ENCODE measurements around the gene MYH9. TPM values are rescaled to one million over a fixed set of nuclear protein-coding genes. Genes with fewer than 3 reads are reported as not detected.
A peak's percentile ranks its signal among the peaks of the same experiment; 100 is the strongest.
"Not testable (repeated sequence)": the region's sequence is repeated elsewhere in the genome, so short reads cannot be mapped to it uniquely, and the experiment has no call there.

The MYH9 gene
- total and polyA plus RNA-seq, 2 experiments from 2014 or later = 140 to 188 TPM

GRCh38 chr22:36257308-36257707 is 130.5 kb downstream of the MYH9 start:
- no peaks in the 10 kb centered on the region for H3K27me3 ChIP-seq

GRCh38 chr22:36256478-36256877 is 131.3 kb downstream of the MYH9 start:
- Histone ChIP-seq H3K9me3 (ENCODE audit: low read depth) (no peaks in the 10 kb centered on the region), H4K20me1 (ENCODE audit: insufficient read depth, poor library complexity, severe bottlenecking) (no peaks in the 10 kb centered on the region), H3K4me1 (ENCODE audit: insufficient read depth) (peaks cover 20% of the 10 kb centered on the region), H3K27me3 (no peaks in the 10 kb centered on the region), H3K27ac (no peak overlapping the region), H3K36me3 (replicated peaks; ENCODE audit: insufficient read depth, low read depth) (no peaks in the 10 kb centered on the region), H3K4me3 (no peak overlapping the region), H3K4me2 (no peak overlapping the region), H3K9me2 (replicated peaks; ENCODE audit: insufficient read depth) (no peaks in the 10 kb centered on the region), H3K79me2 (no peaks in the 10 kb centered on the region), H2AFZ (no peak overlapping the region)
- no peak for TF ChIP-seq EZH2 (IDR thresholded peaks at IDR 0.05; ENCODE audit: borderline replicate concordance)
- TF ChIP-seq EZH2phosphoT487 (IDR thresholded peaks at IDR 0.05; ENCODE audit: low read depth, severe bottlenecking, unreplicated experiment) = no peak
- TF ChIP-seq CTCF (IDR thresholded peaks at IDR 0.05; ENCODE audit: poor library complexity) = no peak
- DNase-seq (ENCODE audit: low spot score) = no peak
- WGBS (ENCODE audit: low lambda C conversion rate, missing lambda C conversion rate) = 82% methylated on average over 3 of the region's 3 CpGs

More at GRCh38 chr22:36257308-36257707, 130.5 kb downstream of the MYH9 start:
- Histone ChIP-seq H3K36me3 (replicated peaks; ENCODE audit: insufficient read depth, low read depth) (no peaks in the 10 kb centered on the region), H3K27ac (no peak overlapping the region), H3K4me2 (no peak overlapping the region), H3K9me2 (replicated peaks; ENCODE audit: insufficient read depth) (no peaks in the 10 kb centered on the region), H3K4me1 (ENCODE audit: insufficient read depth) (peaks cover 20% of the 10 kb centered on the region), H3K79me2 (no peaks in the 10 kb centered on the region), H3K4me3 (no peak overlapping the region), H3K9me3 (ENCODE audit: low read depth) (no peaks in the 10 kb centered on the region), H4K20me1 (ENCODE audit: insufficient read depth, poor library complexity, severe bottlenecking) (no peaks in the 10 kb centered on the region), H2AFZ (no peak overlapping the region)
- 77% methylated on average over 8 of the region's 8 CpGs for WGBS (ENCODE audit: low lambda C conversion rate, missing lambda C conversion rate)
- no peak for DNase-seq (ENCODE audit: low spot score)
- TF ChIP-seq EZH2 (IDR thresholded peaks at IDR 0.05; ENCODE audit: borderline replicate concordance) (no peak), CTCF (IDR thresholded peaks at IDR 0.05; ENCODE audit: poor library complexity) (no peak), EZH2phosphoT487 (IDR thresholded peaks at IDR 0.05; ENCODE audit: low read depth, severe bottlenecking, unreplicated experiment) (no peak)

GRCh38 chr22:36255572-36255971 is 132.2 kb downstream of the MYH9 start:
- WGBS (ENCODE audit: low lambda C conversion rate, missing lambda C conversion rate) = 100% methylated on average over 1 of the region's 5 CpGs
- not testable (repeated sequence) for H2AFZ ChIP-seq; H3K9me2 ChIP-seq (replicated peaks; ENCODE audit: insufficient read depth); H3K79me2 ChIP-seq; DNase-seq (ENCODE audit: low spot score); H3K4me3 ChIP-seq; H3K27me3 ChIP-seq; H3K27ac ChIP-seq; H3K4me2 ChIP-seq; H3K36me3 ChIP-seq (replicated peaks; ENCODE audit: insufficient read depth, low read depth); H4K20me1 ChIP-seq (ENCODE audit: insufficient read depth, poor library complexity, severe bottlenecking); H3K9me3 ChIP-seq (ENCODE audit: low read depth)
- peaks cover 20% of the 10 kb centered on the region for H3K4me1 ChIP-seq (ENCODE audit: insufficient read depth)

GRCh38 chr22:36253523-36254490 is 134.0 kb downstream of the MYH9 start:
- no peak for TF ChIP-seq EZH2phosphoT487 (IDR thresholded peaks at IDR 0.05; ENCODE audit: low read depth, severe bottlenecking, unreplicated experiment)
- TF ChIP-seq EZH2 (IDR thresholded peaks at IDR 0.05; ENCODE audit: borderline replicate concordance) = no peak
- TF ChIP-seq CTCF (IDR thresholded peaks at IDR 0.05; ENCODE audit: poor library complexity) = no peak
- no peaks in the 10 kb centered on the region for H3K9me2 ChIP-seq (replicated peaks; ENCODE audit: insufficient read depth)
- no peaks in the 10 kb centered on the region for H3K36me3 ChIP-seq (replicated peaks; ENCODE audit: insufficient read depth, low read depth)
- H4K20me1 ChIP-seq (ENCODE audit: insufficient read depth, poor library complexity, severe bottlenecking) = no peaks in the 10 kb centered on the region
- H3K79me2 ChIP-seq = no peaks in the 10 kb centered on the region
- H3K27ac ChIP-seq = peak overlapping the region; percentile 31
- peaks cover 9% of the 10 kb centered on the region for H3K4me1 ChIP-seq (ENCODE audit: insufficient read depth)
- DNase-seq (ENCODE audit: low spot score) = no peak
- H3K9me3 ChIP-seq (ENCODE audit: low read depth) = no peaks in the 10 kb centered on the region
- no peaks in the 10 kb centered on the region for H3K27me3 ChIP-seq
- no peak overlapping the region for H3K4me3 ChIP-seq
- H3K4me2 ChIP-seq = peak overlapping the region; percentile 45
- WGBS (ENCODE audit: low lambda C conversion rate, missing lambda C conversion rate) = 85% methylated on average over 7 of the region's 7 CpGs
- H2AFZ ChIP-seq = no peak overlapping the region

Measured in hepatocyte (in vitro differentiated cells).